ENCODE measurements around the gene ZFY.
"Not testable (repeated sequence)": the region's sequence is repeated elsewhere in the genome, so short reads cannot be mapped to it uniquely, and the experiment has no call there.

Gene ZFY

GRCh38 chrY:3003516-3003830 lies 68.3 kb downstream of the ZFY start:
- no peak for DNase-seq (ENCODE audit: extremely low read depth, low read depth)
- TF ChIP-seq, protein P1, sequence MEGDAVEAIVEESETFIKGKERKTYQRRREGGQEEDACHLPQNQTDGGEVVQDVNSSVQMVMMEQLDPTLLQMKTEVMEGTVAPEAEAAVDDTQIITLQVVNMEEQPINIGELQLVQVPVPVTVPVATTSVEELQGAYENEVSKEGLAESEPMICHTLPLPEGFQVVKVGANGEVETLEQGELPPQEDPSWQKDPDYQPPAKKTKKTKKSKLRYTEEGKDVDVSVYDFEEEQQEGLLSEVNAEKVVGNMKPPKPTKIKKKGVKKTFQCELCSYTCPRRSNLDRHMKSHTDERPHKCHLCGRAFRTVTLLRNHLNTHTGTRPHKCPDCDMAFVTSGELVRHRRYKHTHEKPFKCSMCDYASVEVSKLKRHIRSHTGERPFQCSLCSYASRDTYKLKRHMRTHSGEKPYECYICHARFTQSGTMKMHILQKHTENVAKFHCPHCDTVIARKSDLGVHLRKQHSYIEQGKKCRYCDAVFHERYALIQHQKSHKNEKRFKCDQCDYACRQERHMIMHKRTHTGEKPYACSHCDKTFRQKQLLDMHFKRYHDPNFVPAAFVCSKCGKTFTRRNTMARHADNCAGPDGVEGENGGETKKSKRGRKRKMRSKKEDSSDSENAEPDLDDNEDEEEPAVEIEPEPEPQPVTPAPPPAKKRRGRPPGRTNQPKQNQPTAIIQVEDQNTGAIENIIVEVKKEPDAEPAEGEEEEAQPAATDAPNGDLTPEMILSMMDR (IDR thresholded peaks at IDR 0.05; ENCODE audit: low read depth, low read length): no peak

DNA sequence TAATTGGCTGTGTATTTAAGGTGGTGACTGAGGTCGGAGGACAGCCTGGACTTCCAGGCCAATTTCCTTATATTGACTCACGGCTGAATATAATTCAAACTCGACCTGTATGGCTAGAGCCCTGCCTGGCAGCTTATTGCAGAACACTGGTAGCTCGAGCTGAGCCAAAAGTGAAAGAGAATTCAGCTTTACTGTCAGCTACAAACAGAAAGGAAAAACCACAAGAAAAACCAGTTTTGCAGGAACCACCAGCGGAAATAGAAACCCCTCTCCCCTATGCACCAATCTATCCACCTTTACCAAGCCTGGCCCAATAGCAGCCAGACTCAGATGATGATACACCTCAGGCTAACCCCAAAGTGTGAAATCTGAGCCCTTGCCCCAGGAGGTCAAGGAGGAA lies 68.7 kb downstream of the ZFY start:
- TF ChIP-seq, protein P1 (IDR thresholded peaks at IDR 0.05; ENCODE audit: low read depth, low read length): no peak
- no peak for DNase-seq (ENCODE audit: extremely low read depth, low read depth)

- DNase-seq (ENCODE audit: extremely low read depth, low read depth): not testable (repeated sequence)
Observed at GRCh38 chrY:3006031-3006430, 70.8 kb downstream of the ZFY start.

DNA sequence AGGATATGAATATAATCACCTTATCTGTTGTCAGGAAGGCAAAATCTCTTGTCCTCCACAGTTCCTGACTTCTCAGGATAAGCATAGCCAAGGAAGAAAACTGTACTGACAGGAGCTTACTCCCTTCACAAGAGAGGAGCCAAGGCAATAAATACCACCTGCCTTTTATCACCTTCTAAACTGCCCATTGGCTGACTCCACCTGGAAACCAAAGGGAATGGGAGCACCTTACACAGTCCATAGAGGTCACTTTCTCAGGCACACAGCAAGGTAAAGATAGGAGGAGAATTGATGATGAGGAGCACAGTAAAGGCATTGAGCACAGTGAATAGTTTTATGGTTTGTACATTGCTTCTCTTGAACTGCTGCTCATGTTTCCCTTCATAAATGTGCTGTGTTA lies 72.8 kb downstream of the ZFY start:
- DNase-seq (ENCODE audit: extremely low read depth, low read depth): no peak
- TF ChIP-seq, protein P1 (IDR thresholded peaks at IDR 0.05; ENCODE audit: low read depth, low read length): no peak

- no peak for DNase-seq (ENCODE audit: extremely low read depth, low read depth)
- TF ChIP-seq, protein P1 (IDR thresholded peaks at IDR 0.05; ENCODE audit: low read depth, low read length): no peak
Observed at GRCh38 chrY:3012226-3012625, 77.0 kb downstream of the ZFY start.

DNA sequence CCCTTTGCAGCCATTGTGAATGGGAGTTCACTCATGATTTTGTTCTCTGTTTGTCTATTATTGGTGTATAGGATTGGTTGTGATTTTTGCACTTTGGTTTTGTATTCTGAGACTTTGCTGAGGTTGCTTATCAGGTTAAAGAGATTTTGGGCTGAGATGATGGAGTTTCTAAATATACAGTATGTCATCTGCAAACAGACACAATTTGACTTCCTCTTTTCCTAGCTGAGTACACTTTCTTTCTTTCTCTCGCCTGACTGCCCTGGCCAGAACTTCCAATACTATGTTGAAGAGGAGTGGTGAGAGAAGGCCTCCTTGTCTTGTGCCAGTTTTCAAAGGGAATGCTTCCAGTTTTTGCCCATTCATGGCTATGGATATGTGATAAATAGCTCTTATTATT lies 81.4 kb downstream of the ZFY start:
- TF ChIP-seq, protein P1 (IDR thresholded peaks at IDR 0.05; ENCODE audit: low read depth, low read length): no peak
- DNase-seq (ENCODE audit: extremely low read depth, low read depth): no peak

GRCh38 chrY:3018546-3018945 lies 83.4 kb downstream of the ZFY start:
- TF ChIP-seq, protein P1 (IDR thresholded peaks at IDR 0.05; ENCODE audit: low read depth, low read length): no peak
- no peak for DNase-seq (ENCODE audit: extremely low read depth, low read depth)

- TF ChIP-seq, protein P1 (IDR thresholded peaks at IDR 0.05; ENCODE audit: low read depth, low read length): no peak
- DNase-seq (ENCODE audit: extremely low read depth, low read depth): no peak
Observed at GRCh38 chrY:3019584-3019983, 84.4 kb downstream of the ZFY start.

Data from AG09319 (cell line).